ENCODE results near the gene PARD3. TPM values are rescaled to one million over a fixed set of nuclear protein-coding genes. Genes with fewer than 3 reads are reported as not detected.
"Not testable (repeated sequence)": the region's sequence is repeated elsewhere in the genome, so short reads cannot be mapped to it uniquely, and the experiment has no call there.

The PARD3 gene
- total RNA-seq, 6 experiments from 2014 or later: 19.1 to 27.8 (median 22.0) TPM

DNA sequence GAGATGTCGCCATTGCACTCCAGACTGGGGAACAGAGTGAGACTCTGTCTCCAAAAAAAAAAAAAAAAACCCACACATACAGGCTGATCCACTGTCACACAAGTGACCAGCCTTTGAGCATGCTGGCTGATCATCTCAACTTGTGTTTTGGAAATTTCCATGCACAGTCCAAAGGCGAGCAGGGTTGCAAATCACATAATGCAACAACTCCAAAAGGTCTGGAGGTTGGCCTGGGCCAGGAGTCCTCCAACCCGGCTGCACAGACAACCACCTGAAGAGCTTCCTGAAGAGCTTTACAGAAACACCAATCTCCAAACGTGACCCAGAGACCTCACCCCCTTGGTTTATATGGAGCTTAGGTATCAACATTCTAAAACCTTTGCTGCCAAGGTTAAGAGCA is 16.4 kb downstream of the PARD3 start:
- DNase-seq: peak in 1 of 3 donors; percentile 70
- intact Hi-C loops (cut with DNase I): no loop called here
- no peaks in the 10 kb centered on the region for H3K27me3 ChIP-seq
- 60% methylated on average over 3 of the region's 4 CpGs for WGBS (ENCODE audit: insufficient coverage, low coverage, low lambda C conversion rate, missing lambda C conversion rate)
- peaks cover 0 to 14% (median 0%) of the 10 kb centered on the region in 4 donors for H3K4me1 ChIP-seq
- no peak overlapping the region for H3K27ac ChIP-seq
- TF ChIP-seq POLR2A (IDR thresholded peaks at IDR 0.05): no peak
- TF ChIP-seq, protein P1, sequence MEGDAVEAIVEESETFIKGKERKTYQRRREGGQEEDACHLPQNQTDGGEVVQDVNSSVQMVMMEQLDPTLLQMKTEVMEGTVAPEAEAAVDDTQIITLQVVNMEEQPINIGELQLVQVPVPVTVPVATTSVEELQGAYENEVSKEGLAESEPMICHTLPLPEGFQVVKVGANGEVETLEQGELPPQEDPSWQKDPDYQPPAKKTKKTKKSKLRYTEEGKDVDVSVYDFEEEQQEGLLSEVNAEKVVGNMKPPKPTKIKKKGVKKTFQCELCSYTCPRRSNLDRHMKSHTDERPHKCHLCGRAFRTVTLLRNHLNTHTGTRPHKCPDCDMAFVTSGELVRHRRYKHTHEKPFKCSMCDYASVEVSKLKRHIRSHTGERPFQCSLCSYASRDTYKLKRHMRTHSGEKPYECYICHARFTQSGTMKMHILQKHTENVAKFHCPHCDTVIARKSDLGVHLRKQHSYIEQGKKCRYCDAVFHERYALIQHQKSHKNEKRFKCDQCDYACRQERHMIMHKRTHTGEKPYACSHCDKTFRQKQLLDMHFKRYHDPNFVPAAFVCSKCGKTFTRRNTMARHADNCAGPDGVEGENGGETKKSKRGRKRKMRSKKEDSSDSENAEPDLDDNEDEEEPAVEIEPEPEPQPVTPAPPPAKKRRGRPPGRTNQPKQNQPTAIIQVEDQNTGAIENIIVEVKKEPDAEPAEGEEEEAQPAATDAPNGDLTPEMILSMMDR (IDR thresholded peaks at IDR 0.05): no peak
- H3K9me3 ChIP-seq: no peaks in the 10 kb centered on the region
- H3K36me3 ChIP-seq: no peaks in the 10 kb centered on the region
- ATAC-seq: peak; percentile 29 to 84 (median 64)
- no peak overlapping the region for H3K4me3 ChIP-seq

DNA sequence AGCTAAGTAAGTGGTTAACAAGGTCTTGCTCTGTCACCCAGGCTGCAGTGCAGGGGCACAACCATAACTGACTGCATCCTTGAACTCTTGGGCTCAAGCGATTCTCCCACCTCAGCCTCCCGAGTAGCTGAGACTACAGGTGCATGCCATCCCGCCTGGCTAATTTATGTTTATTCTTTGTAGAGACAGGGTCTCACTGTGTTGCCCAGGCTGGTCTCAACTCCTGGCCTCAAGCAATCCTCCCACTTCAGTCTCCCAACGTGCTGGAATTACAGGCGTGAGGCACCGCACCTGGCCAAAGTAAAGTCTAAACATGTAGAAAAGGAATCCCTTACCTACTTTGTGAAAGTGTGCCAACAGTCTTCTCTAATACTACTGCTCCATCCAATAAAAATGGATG is 17.9 kb downstream of the PARD3 start:
- no peak for DNase-seq
- no peaks in the 10 kb centered on the region for H3K9me3 ChIP-seq
- 85% methylated on average over 5 of the region's 6 CpGs for WGBS (ENCODE audit: insufficient coverage, low coverage, low lambda C conversion rate, missing lambda C conversion rate)
- no peak for ATAC-seq
- H3K4me1 ChIP-seq: peaks cover 0 to 14% (median 0%) of the 10 kb centered on the region in 4 donors
- H3K36me3 ChIP-seq: no peaks in the 10 kb centered on the region
- intact Hi-C loops (cut with DNase I): no loop called here
- no peaks in the 10 kb centered on the region for H3K27me3 ChIP-seq
- H3K4me3 ChIP-seq: no peak overlapping the region
- TF ChIP-seq, protein P1 (IDR thresholded peaks at IDR 0.05): no peak
- TF ChIP-seq POLR2A (IDR thresholded peaks at IDR 0.05): no peak
- no peak overlapping the region for H3K27ac ChIP-seq

DNA sequence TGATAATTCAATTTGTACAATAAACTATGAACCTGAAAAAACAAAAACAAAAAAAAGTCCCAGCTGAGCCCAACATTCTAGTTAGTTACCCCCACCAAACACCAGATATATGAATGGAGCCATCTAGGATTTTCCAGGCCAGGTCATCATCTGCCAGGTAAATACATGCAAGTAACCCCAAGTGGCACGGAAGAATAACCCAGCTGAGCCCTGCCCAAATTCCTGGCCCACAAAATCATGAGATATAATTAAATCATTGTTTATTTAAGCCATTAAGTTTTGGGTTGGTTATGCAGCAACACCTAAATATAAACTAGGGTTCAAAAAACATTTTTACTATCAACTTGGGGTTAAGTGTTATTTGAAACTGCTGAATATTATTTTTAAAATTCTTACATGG is 19.0 kb downstream of the PARD3 start:
- Histone ChIP-seq H3K27me3 (no peaks in the 10 kb centered on the region), H3K9me3 (no peaks in the 10 kb centered on the region), H3K4me3 (no peak overlapping the region), H3K36me3 (no peaks in the 10 kb centered on the region), H3K27ac (no peak overlapping the region), H3K4me1 (peaks cover 0 to 11% (median 0%) of the 10 kb centered on the region in 4 donors)
- no peak for TF ChIP-seq POLR2A (IDR thresholded peaks at IDR 0.05)
- TF ChIP-seq, protein P1 (IDR thresholded peaks at IDR 0.05): no peak
- DNase-seq (no peak), ATAC-seq (no peak)
- 50% methylated on average over 1 of the region's 1 CpG for WGBS (ENCODE audit: insufficient coverage, low coverage, low lambda C conversion rate, missing lambda C conversion rate)
- intact Hi-C loops (cut with DNase I): no loop called here

DNA sequence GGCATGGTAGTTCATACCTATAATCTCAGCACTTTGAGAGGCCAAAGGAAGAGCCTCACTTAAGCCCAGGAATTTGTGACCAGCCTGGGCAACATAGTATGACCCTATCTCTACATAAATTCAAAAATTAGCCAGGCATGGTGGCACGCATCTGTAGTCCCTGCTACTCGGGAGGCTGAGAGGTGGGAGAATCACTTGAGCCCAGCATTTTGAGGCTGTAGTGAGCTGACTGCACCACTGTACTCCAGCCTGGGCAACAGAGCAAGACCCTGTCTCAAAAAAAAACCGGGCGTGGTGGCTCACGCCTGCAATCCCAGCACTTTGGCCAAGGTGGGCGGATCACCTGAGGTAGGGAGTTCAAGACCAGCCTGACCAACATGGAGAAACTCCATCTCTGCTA is 19.8 kb downstream of the PARD3 start:
- Histone ChIP-seq H3K36me3 (no peaks in the 10 kb centered on the region), H3K4me1 (peaks cover 0 to 7% (median 3%) of the 10 kb centered on the region in 4 donors), H3K27ac (no peak overlapping the region), H3K4me3 (no peak overlapping the region), H3K9me3 (no peaks in the 10 kb centered on the region), H3K27me3 (no peaks in the 10 kb centered on the region)
- intact Hi-C loops (cut with DNase I): no loop called here
- no peak for DNase-seq
- no peak for ATAC-seq
- no peak for TF ChIP-seq POLR2A (IDR thresholded peaks at IDR 0.05)
- TF ChIP-seq, protein P1 (IDR thresholded peaks at IDR 0.05): no peak
- WGBS (ENCODE audit: insufficient coverage, low coverage, low lambda C conversion rate, missing lambda C conversion rate): 90% methylated on average over 2 of the region's 6 CpGs

DNA sequence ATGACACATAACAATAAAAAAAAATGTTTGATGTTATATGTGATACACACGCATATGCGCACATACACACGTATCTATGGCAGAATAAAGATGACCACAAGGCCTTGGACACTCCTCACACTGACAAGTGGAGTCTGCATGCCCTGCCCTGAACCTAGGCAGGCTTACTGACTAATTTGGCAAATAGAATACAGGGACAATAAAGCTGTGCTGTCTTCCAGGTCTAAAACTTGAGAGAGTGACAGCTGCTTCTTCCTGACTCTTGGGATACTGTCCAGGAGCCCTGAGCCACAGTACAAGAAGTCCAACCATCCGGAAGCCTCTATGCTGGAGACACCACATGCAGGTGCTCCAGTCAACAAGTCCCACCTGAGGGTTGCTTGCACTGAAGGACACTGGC is 20.3 kb downstream of the PARD3 start:
- no peak for DNase-seq

DNA sequence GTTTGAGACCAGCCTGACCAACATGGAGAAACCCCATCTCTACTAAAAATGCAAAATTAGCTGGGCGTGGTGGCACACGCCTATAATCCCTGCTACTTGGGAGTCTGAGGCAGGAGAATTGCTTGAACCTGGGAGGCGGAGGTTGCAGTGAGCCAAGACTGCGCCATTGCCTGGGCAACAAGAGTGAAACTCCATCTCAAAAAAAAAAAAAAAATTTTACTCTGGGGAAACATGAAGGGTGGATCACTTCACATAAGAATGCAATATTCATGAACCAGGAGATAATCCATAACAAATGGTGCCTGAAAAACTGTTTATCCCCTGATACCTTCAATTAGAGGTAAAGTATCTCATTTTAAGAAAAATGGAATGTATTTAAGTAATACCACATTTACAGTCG is 21.5 kb downstream of the PARD3 start:
- DNase-seq; ATAC-seq; intact Hi-C loops (cut with DNase I); H3K27me3 ChIP-seq; H3K4me3 ChIP-seq; H3K9me3 ChIP-seq; H3K27ac ChIP-seq; H3K36me3 ChIP-seq: not testable (repeated sequence)
- H3K4me1 ChIP-seq: peaks cover 0 to 16% (median 7%) of the 10 kb centered on the region in 4 donors
- 82% methylated on average over 5 of the region's 5 CpGs for WGBS (ENCODE audit: insufficient coverage, low coverage, low lambda C conversion rate, missing lambda C conversion rate)

More for the DNA sequence above, 20.3 kb downstream of the PARD3 start:
- ATAC-seq: no peak
- Histone ChIP-seq H3K27me3 (no peaks in the 10 kb centered on the region), H3K4me3 (no peak overlapping the region), H3K4me1 (peaks cover 0 to 9% (median 4%) of the 10 kb centered on the region in 4 donors), H3K9me3 (no peaks in the 10 kb centered on the region), H3K36me3 (no peaks in the 10 kb centered on the region), H3K27ac (no peak overlapping the region)
- intact Hi-C loops (cut with DNase I): no loop called here
- 87% methylated on average over 3 of the region's 4 CpGs for whole genome bisulfite sequencing (ENCODE audit: insufficient coverage, low coverage, low lambda C conversion rate, missing lambda C conversion rate)
- TF ChIP-seq POLR2A (IDR thresholded peaks at IDR 0.05): no peak
- TF ChIP-seq, protein P1 (IDR thresholded peaks at IDR 0.05): no peak
